ENCODE results near the gene CISD2.

The CISD2 gene

GRCh38 chr4:102828497-102828808 is 40.3 kb upstream of the CISD2 start:
- TF ChIP-seq JUND (IDR thresholded peaks at IDR 0.05; ENCODE audit: low read depth), result no peak
- in situ Hi-C loops (cut with HindIII; ENCODE audit: low pct_unique_long_range_greater_than_20kb, low sequenced_read_pairs), result no loop called here
- no peak for DNase-seq (ENCODE audit: low read depth in 1 of 2, low spot score in 1 of 2)

GRCh38 chr4:102829803-102830202 is 39.0 kb upstream of the CISD2 start:
- no peak for DNase-seq (ENCODE audit: low read depth in 1 of 2, low spot score in 1 of 2)
- in situ Hi-C loops (cut with HindIII; ENCODE audit: low pct_unique_long_range_greater_than_20kb, low sequenced_read_pairs), result no loop called here
- TF ChIP-seq JUND (IDR thresholded peaks at IDR 0.05; ENCODE audit: low read depth), result no peak

- in situ Hi-C loops (cut with HindIII; ENCODE audit: low pct_unique_long_range_greater_than_20kb, low sequenced_read_pairs), result no loop called here
- no peak for DNase-seq (ENCODE audit: low read depth in 1 of 2, low spot score in 1 of 2)
- no peak for TF ChIP-seq JUND (IDR thresholded peaks at IDR 0.05; ENCODE audit: low read depth)
These were observed 36.7 kb upstream of the CISD2 start for GRCh38 chr4:102832105-102832504.

GRCh38 chr4:102832667-102833066 is 36.1 kb upstream of the CISD2 start:
- in situ Hi-C loops (cut with HindIII; ENCODE audit: low pct_unique_long_range_greater_than_20kb, low sequenced_read_pairs), result no loop called here
- no peak for DNase-seq (ENCODE audit: low read depth in 1 of 2, low spot score in 1 of 2)
- TF ChIP-seq JUND (IDR thresholded peaks at IDR 0.05; ENCODE audit: low read depth), result no peak

- DNase-seq (ENCODE audit: low read depth in 1 of 2, low spot score in 1 of 2), result no peak
- no peak for TF ChIP-seq JUND (IDR thresholded peaks at IDR 0.05; ENCODE audit: low read depth)
- in situ Hi-C loops (cut with HindIII; ENCODE audit: low pct_unique_long_range_greater_than_20kb, low sequenced_read_pairs), result no loop called here
These were observed 32.2 kb upstream of the CISD2 start for GRCh38 chr4:102836596-102836995.

GRCh38 chr4:102842367-102842766 is 26.4 kb upstream of the CISD2 start:
- no peak for TF ChIP-seq JUND (IDR thresholded peaks at IDR 0.05; ENCODE audit: low read depth)
- DNase-seq (ENCODE audit: low read depth in 1 of 2, low spot score in 1 of 2), result no peak
- in situ Hi-C loops (cut with HindIII; ENCODE audit: low pct_unique_long_range_greater_than_20kb, low sequenced_read_pairs), result no loop called here

GRCh38 chr4:102843273-102843672 is 25.5 kb upstream of the CISD2 start:
- in situ Hi-C loops (cut with HindIII; ENCODE audit: low pct_unique_long_range_greater_than_20kb, low sequenced_read_pairs), result no loop called here
- DNase-seq (ENCODE audit: low read depth in 1 of 2, low spot score in 1 of 2), result no peak
- TF ChIP-seq JUND (IDR thresholded peaks at IDR 0.05; ENCODE audit: low read depth), result no peak

- no peak for TF ChIP-seq JUND (IDR thresholded peaks at IDR 0.05; ENCODE audit: low read depth)
- no peak for DNase-seq (ENCODE audit: low read depth in 1 of 2, low spot score in 1 of 2)
- in situ Hi-C loops (cut with HindIII; ENCODE audit: low pct_unique_long_range_greater_than_20kb, low sequenced_read_pairs), result no loop called here
These were observed 24.9 kb upstream of the CISD2 start for GRCh38 chr4:102843938-102844337.

GRCh38 chr4:102847687-102848086 is 21.1 kb upstream of the CISD2 start:
- no peak for TF ChIP-seq JUND (IDR thresholded peaks at IDR 0.05; ENCODE audit: low read depth)
- in situ Hi-C loops (cut with HindIII; ENCODE audit: low pct_unique_long_range_greater_than_20kb, low sequenced_read_pairs), result no loop called here
- no peak for DNase-seq (ENCODE audit: low read depth in 1 of 2, low spot score in 1 of 2)

- no peak for TF ChIP-seq JUND (IDR thresholded peaks at IDR 0.05; ENCODE audit: low read depth)
- in situ Hi-C loops (cut with HindIII; ENCODE audit: low pct_unique_long_range_greater_than_20kb, low sequenced_read_pairs), result no loop called here
- no peak for DNase-seq (ENCODE audit: low read depth in 1 of 2, low spot score in 1 of 2)
These were observed 19.1 kb upstream of the CISD2 start for GRCh38 chr4:102849579-102850104.

- DNase-seq (ENCODE audit: low read depth in 1 of 2, low spot score in 1 of 2), result no peak
- in situ Hi-C loops (cut with HindIII; ENCODE audit: low pct_unique_long_range_greater_than_20kb, low sequenced_read_pairs), result no loop called here
- no peak for TF ChIP-seq JUND (IDR thresholded peaks at IDR 0.05; ENCODE audit: low read depth)
These were observed 18.4 kb upstream of the CISD2 start for GRCh38 chr4:102850370-102850769.

- DNase-seq (ENCODE audit: low read depth in 1 of 2, low spot score in 1 of 2), result no peak
- TF ChIP-seq JUND (IDR thresholded peaks at IDR 0.05; ENCODE audit: low read depth), result no peak
- in situ Hi-C loops (cut with HindIII; ENCODE audit: low pct_unique_long_range_greater_than_20kb, low sequenced_read_pairs), result no loop called here
These were observed 9.8 kb upstream of the CISD2 start for GRCh38 chr4:102858828-102859464.

- in situ Hi-C loops (cut with HindIII; ENCODE audit: low pct_unique_long_range_greater_than_20kb, low sequenced_read_pairs), result no loop called here
- TF ChIP-seq JUND (IDR thresholded peaks at IDR 0.05; ENCODE audit: low read depth), result no peak
- no peak for DNase-seq (ENCODE audit: low read depth in 1 of 2, low spot score in 1 of 2)
These were observed 8.0 kb upstream of the CISD2 start for GRCh38 chr4:102860611-102861324.
